Activated CD4-positive, CD25-positive, alpha-beta regulatory T cell treated with anti-CD3 and anti-CD28 coated beads, Interleukin-2, amount 50 U/mL, for 24 hours (primary cell): ENCODE data around the gene HDHD3.

Experiments used
- ATAC-seq, 2 donors: fragments of 150-1000 bp; cut with Tn5 transposase; one replicate each; pipeline ENCODE4 v1.10.0; 2021; ENCODE audit warnings: mild to moderate bottlenecking in 1 of 2, moderate library complexity in 1 of 2

The HDHD3 gene

DNA sequence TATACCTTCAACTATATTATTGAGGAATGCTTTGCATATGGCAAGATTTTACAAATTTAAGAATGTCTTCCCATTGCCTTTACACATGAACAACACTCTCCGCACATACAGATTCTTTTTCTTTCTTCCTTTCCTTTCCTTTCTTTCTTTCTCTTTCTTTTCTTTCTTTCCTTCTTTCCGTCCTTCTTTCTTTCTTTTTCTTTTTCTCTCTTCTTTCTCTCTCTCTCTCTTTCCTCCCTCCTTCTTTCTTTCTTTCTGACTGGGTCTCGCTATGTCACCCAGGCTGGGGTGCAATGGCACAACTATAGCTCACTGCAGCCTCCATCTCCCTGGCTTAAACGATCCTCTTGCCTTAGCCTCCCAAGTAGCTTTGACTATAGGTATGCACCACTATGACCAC lies 50.6 kb downstream of the HDHD3 start:
- no peak for ATAC-seq
